22Rv1 (cell line): ENCODE results near the gene ORM1.

Experiments
- H3K27ac ChIP-seq: fragments of 450-650 bp; 2 replicates; pipeline ENCODE4 v1.5.1; 2017
- CTCF ChIP-seq: fragments of 450-650 bp; IDR thresholded peaks from 2 replicates; pipeline ENCODE4 v1.5.1; 2017; ENCODE audit warnings: mild to moderate bottlenecking
- ZFX ChIP-seq: fragments of 450-650 bp; IDR thresholded peaks from 2 replicates; pipeline ENCODE4 v1.6.1; 2017; ENCODE audit warnings: antibody characterized with exemption, borderline replicate concordance

The ORM1 gene

GRCh38 chr9:114357360-114357759 lies 34.5 kb downstream of the ORM1 start:
- no peak overlapping the region for H3K27ac ChIP-seq
- TF ChIP-seq ZFX (no peak), CTCF (no peak)

GRCh38 chr9:114357911-114358328 lies 35.0 kb downstream of the ORM1 start:
- H3K27ac ChIP-seq: no peak overlapping the region
- TF ChIP-seq CTCF (no peak), ZFX (no peak)

- TF ChIP-seq CTCF (no peak), ZFX (no peak)
- no peak overlapping the region for H3K27ac ChIP-seq
Observed at GRCh38 chr9:114359801-114360200, 36.9 kb downstream of the ORM1 start.

GRCh38 chr9:114361542-114361941 lies 38.6 kb downstream of the ORM1 start:
- TF ChIP-seq ZFX (no peak), CTCF (no peak)
- no peak overlapping the region for H3K27ac ChIP-seq

GRCh38 chr9:114362394-114362793 lies 39.5 kb downstream of the ORM1 start:
- TF ChIP-seq ZFX: no peak
- TF ChIP-seq CTCF: no peak
- H3K27ac ChIP-seq: no peak overlapping the region

- no peak overlapping the region for H3K27ac ChIP-seq
Observed at GRCh38 chr9:114363424-114363823, 40.5 kb downstream of the ORM1 start.

More at GRCh38 chr9:114363424-114363823, 40.5 kb downstream of the ORM1 start:
- no peak for TF ChIP-seq ZFX
- TF ChIP-seq CTCF: no peak
